ENCODE data around the gene RANGAP1.

Gene RANGAP1

DNA sequence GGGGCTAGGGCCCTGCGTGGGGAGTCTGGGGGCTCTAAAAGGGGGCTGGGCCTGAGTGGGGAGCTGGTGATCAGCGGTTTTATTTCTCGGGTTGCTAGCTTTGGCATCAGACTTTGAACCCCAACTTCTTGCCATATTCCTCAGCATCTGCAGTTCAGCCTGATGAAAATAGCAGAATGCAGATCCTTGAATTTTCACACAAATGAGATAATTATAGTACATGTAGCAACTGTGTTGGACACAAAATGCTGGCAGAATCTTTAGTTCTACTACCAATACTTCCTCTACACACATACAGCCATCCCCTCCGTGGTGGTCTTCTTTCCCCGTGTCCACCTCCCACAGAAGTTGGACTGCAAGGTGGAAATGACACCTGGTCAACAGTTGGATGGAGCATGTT, 16.8 kb upstream of the RANGAP1 start:
- TF ChIP-seq SNAI2 (CRISPR knock-in tag; IDR thresholded peaks at IDR 0.05) (no peak), RARB (CRISPR knock-in tag; IDR thresholded peaks at IDR 0.05) (no peak), TCF4 (CRISPR knock-in tag; IDR thresholded peaks at IDR 0.05; ENCODE audit: borderline replicate concordance) (no peak), CSDC2 (CRISPR knock-in tag; IDR thresholded peaks at IDR 0.05) (no peak), ESRRG (CRISPR knock-in tag; IDR thresholded peaks at IDR 0.05) (no peak), ZC3H10 (CRISPR knock-in tag; IDR thresholded peaks at IDR 0.05) (no peak), ISL1 (CRISPR knock-in tag; IDR thresholded peaks at IDR 0.05) (no peak), ZFP3 (CRISPR knock-in tag; IDR thresholded peaks at IDR 0.05) (no peak), ZNF565 (CRISPR knock-in tag; conservative IDR thresholded peaks at IDR 0.05; ENCODE audit: low read depth) (no peak), GLIS3 (CRISPR knock-in tag; IDR thresholded peaks at IDR 0.05) (no peak)
- TF ChIP-seq, protein P1, sequence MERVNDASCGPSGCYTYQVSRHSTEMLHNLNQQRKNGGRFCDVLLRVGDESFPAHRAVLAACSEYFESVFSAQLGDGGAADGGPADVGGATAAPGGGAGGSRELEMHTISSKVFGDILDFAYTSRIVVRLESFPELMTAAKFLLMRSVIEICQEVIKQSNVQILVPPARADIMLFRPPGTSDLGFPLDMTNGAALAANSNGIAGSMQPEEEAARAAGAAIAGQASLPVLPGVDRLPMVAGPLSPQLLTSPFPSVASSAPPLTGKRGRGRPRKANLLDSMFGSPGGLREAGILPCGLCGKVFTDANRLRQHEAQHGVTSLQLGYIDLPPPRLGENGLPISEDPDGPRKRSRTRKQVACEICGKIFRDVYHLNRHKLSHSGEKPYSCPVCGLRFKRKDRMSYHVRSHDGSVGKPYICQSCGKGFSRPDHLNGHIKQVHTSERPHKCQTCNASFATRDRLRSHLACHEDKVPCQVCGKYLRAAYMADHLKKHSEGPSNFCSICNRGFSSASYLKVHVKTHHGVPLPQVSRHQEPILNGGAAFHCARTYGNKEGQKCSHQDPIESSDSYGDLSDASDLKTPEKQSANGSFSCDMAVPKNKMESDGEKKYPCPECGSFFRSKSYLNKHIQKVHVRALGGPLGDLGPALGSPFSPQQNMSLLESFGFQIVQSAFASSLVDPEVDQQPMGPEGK (CRISPR knock-in tag; IDR thresholded peaks at IDR 0.05; ENCODE audit: borderline replicate concordance), result no peak
- TF ChIP-seq, protein P2, sequence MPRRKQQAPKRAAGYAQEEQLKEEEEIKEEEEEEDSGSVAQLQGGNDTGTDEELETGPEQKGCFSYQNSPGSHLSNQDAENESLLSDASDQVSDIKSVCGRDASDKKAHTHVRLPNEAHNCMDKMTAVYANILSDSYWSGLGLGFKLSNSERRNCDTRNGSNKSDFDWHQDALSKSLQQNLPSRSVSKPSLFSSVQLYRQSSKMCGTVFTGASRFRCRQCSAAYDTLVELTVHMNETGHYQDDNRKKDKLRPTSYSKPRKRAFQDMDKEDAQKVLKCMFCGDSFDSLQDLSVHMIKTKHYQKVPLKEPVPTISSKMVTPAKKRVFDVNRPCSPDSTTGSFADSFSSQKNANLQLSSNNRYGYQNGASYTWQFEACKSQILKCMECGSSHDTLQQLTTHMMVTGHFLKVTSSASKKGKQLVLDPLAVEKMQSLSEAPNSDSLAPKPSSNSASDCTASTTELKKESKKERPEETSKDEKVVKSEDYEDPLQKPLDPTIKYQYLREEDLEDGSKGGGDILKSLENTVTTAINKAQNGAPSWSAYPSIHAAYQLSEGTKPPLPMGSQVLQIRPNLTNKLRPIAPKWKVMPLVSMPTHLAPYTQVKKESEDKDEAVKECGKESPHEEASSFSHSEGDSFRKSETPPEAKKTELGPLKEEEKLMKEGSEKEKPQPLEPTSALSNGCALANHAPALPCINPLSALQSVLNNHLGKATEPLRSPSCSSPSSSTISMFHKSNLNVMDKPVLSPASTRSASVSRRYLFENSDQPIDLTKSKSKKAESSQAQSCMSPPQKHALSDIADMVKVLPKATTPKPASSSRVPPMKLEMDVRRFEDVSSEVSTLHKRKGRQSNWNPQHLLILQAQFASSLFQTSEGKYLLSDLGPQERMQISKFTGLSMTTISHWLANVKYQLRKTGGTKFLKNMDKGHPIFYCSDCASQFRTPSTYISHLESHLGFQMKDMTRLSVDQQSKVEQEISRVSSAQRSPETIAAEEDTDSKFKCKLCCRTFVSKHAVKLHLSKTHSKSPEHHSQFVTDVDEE (CRISPR knock-in tag; IDR thresholded peaks at IDR 0.05), result no peak
- TF ChIP-seq, protein P3, sequence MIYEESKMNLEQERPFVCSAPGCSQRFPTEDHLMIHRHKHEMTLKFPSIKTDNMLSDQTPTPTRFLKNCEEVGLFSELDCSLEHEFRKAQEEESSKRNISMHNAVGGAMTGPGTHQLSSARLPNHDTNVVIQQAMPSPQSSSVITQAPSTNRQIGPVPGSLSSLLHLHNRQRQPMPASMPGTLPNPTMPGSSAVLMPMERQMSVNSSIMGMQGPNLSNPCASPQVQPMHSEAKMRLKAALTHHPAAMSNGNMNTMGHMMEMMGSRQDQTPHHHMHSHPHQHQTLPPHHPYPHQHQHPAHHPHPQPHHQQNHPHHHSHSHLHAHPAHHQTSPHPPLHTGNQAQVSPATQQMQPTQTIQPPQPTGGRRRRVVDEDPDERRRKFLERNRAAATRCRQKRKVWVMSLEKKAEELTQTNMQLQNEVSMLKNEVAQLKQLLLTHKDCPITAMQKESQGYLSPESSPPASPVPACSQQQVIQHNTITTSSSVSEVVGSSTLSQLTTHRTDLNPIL (CRISPR knock-in tag; IDR thresholded peaks at IDR 0.05; ENCODE audit: low read depth), result no peak
- ATAC-seq, result no peak

DNA sequence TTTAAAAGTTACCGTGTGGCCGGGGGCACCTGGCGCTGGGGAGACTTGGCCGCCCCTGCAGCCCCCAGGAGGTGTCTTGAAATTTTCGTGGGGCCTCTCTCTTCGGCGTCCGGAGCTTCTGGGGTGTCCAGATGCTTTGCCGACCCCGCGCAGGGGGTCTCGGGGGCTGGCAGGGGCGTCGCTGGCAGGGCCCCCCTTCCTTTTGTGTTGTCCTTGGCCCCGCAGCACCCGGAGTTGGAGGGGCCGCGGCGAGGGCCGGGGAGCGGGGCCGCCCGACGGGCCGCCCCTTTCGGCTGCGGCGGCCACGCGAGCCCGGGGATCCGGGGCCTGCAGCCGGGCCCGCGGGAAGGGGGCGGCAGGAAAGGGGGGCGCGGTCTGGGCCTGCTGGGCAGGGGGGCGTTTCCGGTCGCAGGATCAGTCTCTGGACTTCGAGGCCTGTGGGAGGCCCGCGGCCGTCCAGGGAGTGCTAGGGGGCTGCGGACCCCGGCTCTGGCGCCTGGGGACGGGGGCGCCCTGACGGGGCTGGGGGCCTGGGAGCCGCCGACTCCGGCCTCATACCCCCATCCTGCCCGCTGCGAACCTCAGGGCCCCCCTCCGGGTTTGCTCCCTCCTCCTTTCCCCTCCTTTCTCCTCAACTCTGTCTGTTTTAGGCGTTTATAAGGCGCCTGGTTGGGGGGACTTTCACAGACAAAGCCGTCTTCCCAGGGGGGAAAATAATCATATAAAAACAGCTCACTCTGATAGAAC, 16.2 kb upstream of the RANGAP1 start:
- ATAC-seq, result no peak
- TF ChIP-seq, protein P3 (CRISPR knock-in tag; IDR thresholded peaks at IDR 0.05; ENCODE audit: low read depth), result no peak
- TF ChIP-seq, protein P4, sequence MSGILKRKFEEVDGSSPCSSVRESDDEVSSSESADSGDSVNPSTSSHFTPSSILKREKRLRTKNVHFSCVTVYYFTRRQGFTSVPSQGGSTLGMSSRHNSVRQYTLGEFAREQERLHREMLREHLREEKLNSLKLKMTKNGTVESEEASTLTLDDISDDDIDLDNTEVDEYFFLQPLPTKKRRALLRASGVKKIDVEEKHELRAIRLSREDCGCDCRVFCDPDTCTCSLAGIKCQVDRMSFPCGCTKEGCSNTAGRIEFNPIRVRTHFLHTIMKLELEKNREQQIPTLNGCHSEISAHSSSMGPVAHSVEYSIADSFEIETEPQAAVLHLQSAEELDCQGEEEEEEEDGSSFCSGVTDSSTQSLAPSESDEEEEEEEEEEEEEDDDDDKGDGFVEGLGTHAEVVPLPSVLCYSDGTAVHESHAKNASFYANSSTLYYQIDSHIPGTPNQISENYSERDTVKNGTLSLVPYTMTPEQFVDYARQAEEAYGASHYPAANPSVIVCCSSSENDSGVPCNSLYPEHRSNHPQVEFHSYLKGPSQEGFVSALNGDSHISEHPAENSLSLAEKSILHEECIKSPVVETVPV (CRISPR knock-in tag; IDR thresholded peaks at IDR 0.05), result no peak
- no peak for TF ChIP-seq ZNF565 (CRISPR knock-in tag; conservative IDR thresholded peaks at IDR 0.05; ENCODE audit: low read depth)
- no peak for TF ChIP-seq SNAI2 (CRISPR knock-in tag; IDR thresholded peaks at IDR 0.05)
- no peak for TF ChIP-seq TCF4 (CRISPR knock-in tag; IDR thresholded peaks at IDR 0.05; ENCODE audit: borderline replicate concordance)

DNA sequence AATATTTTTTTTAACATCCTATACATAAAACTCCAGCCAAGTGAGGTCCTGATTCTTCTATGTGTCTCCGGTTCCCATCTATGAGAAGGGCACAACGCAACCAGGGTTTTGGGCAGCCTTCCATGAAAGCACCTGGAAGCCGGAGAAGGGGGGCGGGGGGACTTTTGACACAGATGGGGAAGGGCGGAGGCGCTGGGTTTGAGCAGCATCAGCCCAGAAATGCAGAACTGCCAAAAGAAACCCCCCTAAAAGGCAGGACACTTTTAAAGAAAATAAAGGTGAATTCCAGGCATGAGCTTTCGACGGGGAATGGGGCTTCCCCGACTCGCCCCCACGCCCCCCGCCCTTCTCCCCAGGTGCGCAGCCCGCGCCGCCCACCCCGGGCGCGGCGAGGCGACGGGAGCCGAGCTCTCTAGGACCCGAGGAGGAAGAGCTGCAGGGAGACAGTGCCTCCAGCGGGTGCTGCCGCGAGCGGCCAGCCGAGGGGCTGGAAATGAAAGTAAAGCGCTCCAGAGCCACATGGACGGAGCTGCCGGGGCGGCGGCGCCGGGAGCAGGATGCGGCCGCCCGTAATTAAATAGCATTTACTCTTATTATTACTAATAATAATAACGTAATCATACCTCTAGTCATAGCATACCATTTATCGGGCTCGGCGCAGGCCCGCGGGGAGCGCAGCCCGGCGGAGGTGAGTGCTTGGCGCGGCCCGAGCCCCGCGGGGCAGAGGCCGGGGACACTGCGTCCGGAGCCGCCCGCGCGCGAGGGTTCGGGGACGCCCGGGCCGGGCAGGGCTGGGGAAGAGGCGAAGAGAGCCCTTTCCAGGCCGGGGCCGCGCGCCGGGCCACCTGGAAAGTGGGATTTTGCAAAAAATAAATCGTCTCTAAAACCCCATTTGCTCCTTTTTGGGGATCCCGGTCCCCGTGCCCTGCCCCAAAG, 15.4 kb upstream of the RANGAP1 start, which contains the start of gene ZC3H7B:
ZC3H7B (plus strand) TSS at position 441 of the 936 bp plus-strand sequence. CDS start 19,136 bp downstream, outside the sequence.
- peak; percentile 95 for ATAC-seq
- TF ChIP-seq, protein P1 (CRISPR knock-in tag; IDR thresholded peaks at IDR 0.05; ENCODE audit: borderline replicate concordance), result no peak
- TF ChIP-seq OSR1 (CRISPR knock-in tag; IDR thresholded peaks at IDR 0.05) (no peak), ZC3H10 (CRISPR knock-in tag; IDR thresholded peaks at IDR 0.05) (no peak), GLIS3 (CRISPR knock-in tag; IDR thresholded peaks at IDR 0.05) (no peak), RARB (CRISPR knock-in tag; IDR thresholded peaks at IDR 0.05) (no peak), ZFP3 (CRISPR knock-in tag; IDR thresholded peaks at IDR 0.05) (no peak), CSDC2 (CRISPR knock-in tag; IDR thresholded peaks at IDR 0.05) (no peak), ZNF70 (CRISPR knock-in tag; IDR thresholded peaks at IDR 0.05) (no peak), BACH2 (CRISPR knock-in tag; IDR thresholded peaks at IDR 0.05; ENCODE audit: borderline replicate concordance) (no peak), ARNTL (CRISPR knock-in tag; IDR thresholded peaks at IDR 0.05; ENCODE audit: borderline replicate concordance, low read depth) (no peak), TOX (CRISPR knock-in tag; IDR thresholded peaks at IDR 0.05; ENCODE audit: borderline replicate concordance) (no peak)
- TF ChIP-seq, protein P4 (CRISPR knock-in tag; IDR thresholded peaks at IDR 0.05), result no peak
- TF ChIP-seq, protein P3 (CRISPR knock-in tag; IDR thresholded peaks at IDR 0.05; ENCODE audit: low read depth), result no peak

Data from SK-N-SH treated with all-trans-retinoic acid at 6 μM for 48 hours (cell line).